Measurements from ENCODE around the gene BCAS4. TPM values are rescaled to one million over a fixed set of nuclear protein-coding genes. Genes with fewer than 3 reads are reported as not detected.
A peak's percentile ranks its signal among the peaks of the same experiment; 100 is the strongest.

BCAS4 gene
- polyA plus RNA-seq (2013): 13.2 TPM

- Histone ChIP-seq H3K36me3 (ENCODE audit: control insufficient read depth in 4 of 4, insufficient read depth in 4 of 4, low read length in 3 of 4) (peaks cover 0 to 6% (median 0%) of the 10 kb centered on the region in 4 experiments), H3K27me3 (replicated peaks in 2 of 5; ENCODE audit: control insufficient read depth in 4 of 5, insufficient read depth in 5 of 5, low read length in 4 of 5) (no peaks in the 10 kb centered on the region), H3K4me3 (ENCODE audit: control insufficient read depth in 1 of 7, extremely low read depth in 1 of 7, insufficient read depth in 4 of 7, low read depth in 2 of 7, low read length in 6 of 7) (peak within 1 kb of the TSS; percentile 77 to 91 (median 84)), H3K9me3 (ENCODE audit: control extremely low read depth in 1 of 5, control insufficient read depth in 4 of 5, insufficient read depth in 2 of 5, low read depth in 1 of 5, low read length in 4 of 5) (no peaks in the 10 kb centered on the region), H3K27ac (ENCODE audit: insufficient read depth in 1 of 2, low read depth in 1 of 2, low read length in 2 of 2, poor library complexity in 1 of 2, severe bottlenecking in 2 of 2) (peak within 1 kb of the TSS in 1 of 2 experiments; percentile 61), H3K4me1 (ENCODE audit: control extremely low read depth in 1 of 4, control insufficient read depth in 4 of 4, insufficient read depth in 4 of 4, low read length in 3 of 4) (peaks cover 0 to 24% (median 19%) of the 10 kb centered on the region in 4 experiments)
- under 1% methylated on average over 73 of the region's 92 CpGs for WGBS (ENCODE audit: insufficient coverage)
- ChIA-PET POLR2A (interaction anchor here (0.6 to 2.6 kb wide), 8 partner anchors 24 to 665 kb away, joined by 3 to 15 read pairs (median 4); partner anchors contain the start of genes ADNP, DPM1 and MOCS3), CTCF (interaction anchor here (0.6 to 2.5 kb wide), 43 partner anchors 7 to 511 kb away, joined by 3 to 28 read pairs (median 5); partner anchors contain the start of genes ADNP, DPM1 and MOCS3)
- peak; percentile 80 to 91 (median 90) for DNase-seq
Measured at GRCh38 chr20:50794846-50795634, at the start of gene BCAS4. BCAS4 (plus strand) TSS chr20:50795061; CDS start chr20:50795084, 23 bp downstream.

- no peaks in the 10 kb centered on the region for H3K27me3 ChIP-seq (replicated peaks in 2 of 5; ENCODE audit: control insufficient read depth in 4 of 5, insufficient read depth in 5 of 5, low read length in 4 of 5)
- no peak overlapping the region for H3K4me3 ChIP-seq (ENCODE audit: control insufficient read depth in 1 of 7, extremely low read depth in 1 of 7, insufficient read depth in 4 of 7, low read depth in 2 of 7, low read length in 6 of 7)
- DNase-seq: no peak
- no peaks in the 10 kb centered on the region for H3K9me3 ChIP-seq (ENCODE audit: control extremely low read depth in 1 of 5, control insufficient read depth in 4 of 5, insufficient read depth in 2 of 5, low read depth in 1 of 5, low read length in 4 of 5)
- CTCF ChIA-PET: interaction anchor here (1.1 to 1.3 kb wide), 2 partner anchors 10 to 120 kb away, joined by 3 to 5 read pairs; no protein-coding TSS in a partner anchor
- POLR2A ChIA-PET: interaction anchor here (0.6 kb wide), 1 partner anchor 14 kb away, joined by 3 read pairs; no protein-coding TSS in a partner anchor
- peaks cover 0 to 13% (median 9%) of the 10 kb centered on the region in 4 experiments for H3K36me3 ChIP-seq (ENCODE audit: control insufficient read depth in 4 of 4, insufficient read depth in 4 of 4, low read length in 3 of 4)
- peaks cover 2 to 5% (median 3%) of the 10 kb centered on the region in 4 experiments for H3K4me1 ChIP-seq (ENCODE audit: control extremely low read depth in 1 of 4, control insufficient read depth in 4 of 4, insufficient read depth in 4 of 4, low read length in 3 of 4)
- no peak overlapping the region for H3K27ac ChIP-seq (ENCODE audit: insufficient read depth in 1 of 2, low read depth in 1 of 2, low read length in 2 of 2, poor library complexity in 1 of 2, severe bottlenecking in 2 of 2)
- WGBS (ENCODE audit: insufficient coverage): no CpG with 5 or more reads among the region's 2 CpGs
Measured at GRCh38 chr20:50745634-50746137, 49.2 kb upstream of the BCAS4 start.

- no peak for DNase-seq
- peaks cover 0 to 4% (median 3%) of the 10 kb centered on the region in 4 experiments for H3K4me1 ChIP-seq (ENCODE audit: control extremely low read depth in 1 of 4, control insufficient read depth in 4 of 4, insufficient read depth in 4 of 4, low read length in 3 of 4)
- H3K27me3 ChIP-seq (replicated peaks in 2 of 5; ENCODE audit: control insufficient read depth in 4 of 5, insufficient read depth in 5 of 5, low read length in 4 of 5): no peaks in the 10 kb centered on the region
- H3K27ac ChIP-seq (ENCODE audit: insufficient read depth in 1 of 2, low read depth in 1 of 2, low read length in 2 of 2, poor library complexity in 1 of 2, severe bottlenecking in 2 of 2): no peak overlapping the region
- ChIA-PET POLR2A (no interaction called here), CTCF (interaction anchor here (1.1 to 1.8 kb wide), 3 partner anchors 9 to 121 kb away, joined by 3 to 5 read pairs (median 5); partner anchors contain the start of gene PARD6B)
- H3K4me3 ChIP-seq (ENCODE audit: control insufficient read depth in 1 of 7, extremely low read depth in 1 of 7, insufficient read depth in 4 of 7, low read depth in 2 of 7, low read length in 6 of 7): no peak overlapping the region
- WGBS (ENCODE audit: insufficient coverage): 100% methylated on average over 1 of the region's 3 CpGs
- peaks cover 0 to 13% (median 9%) of the 10 kb centered on the region in 4 experiments for H3K36me3 ChIP-seq (ENCODE audit: control insufficient read depth in 4 of 4, insufficient read depth in 4 of 4, low read length in 3 of 4)
- H3K9me3 ChIP-seq (ENCODE audit: control extremely low read depth in 1 of 5, control insufficient read depth in 4 of 5, insufficient read depth in 2 of 5, low read depth in 1 of 5, low read length in 4 of 5): no peaks in the 10 kb centered on the region
Measured at GRCh38 chr20:50746138-50746940, 48.5 kb upstream of the BCAS4 start.

- POLR2A ChIA-PET: no interaction called here
- H3K4me3 ChIP-seq (ENCODE audit: control insufficient read depth in 1 of 7, extremely low read depth in 1 of 7, insufficient read depth in 4 of 7, low read depth in 2 of 7, low read length in 6 of 7): peak overlapping the region in 2 of 7 experiments; percentile 37 to 57
- 100% methylated on average over 2 of the region's 2 CpGs for WGBS (ENCODE audit: insufficient coverage)
- CTCF ChIA-PET: interaction anchor here (1.4 to 1.8 kb wide), 2 partner anchors 16 to 121 kb away, joined by 4 to 5 read pairs; partner anchors contain the start of gene PARD6B
- H3K27me3 ChIP-seq (replicated peaks in 2 of 5; ENCODE audit: control insufficient read depth in 4 of 5, insufficient read depth in 5 of 5, low read length in 4 of 5): no peaks in the 10 kb centered on the region
- no peaks in the 10 kb centered on the region for H3K9me3 ChIP-seq (ENCODE audit: control extremely low read depth in 1 of 5, control insufficient read depth in 4 of 5, insufficient read depth in 2 of 5, low read depth in 1 of 5, low read length in 4 of 5)
- DNase-seq: no peak
- peaks cover 0 to 13% (median 9%) of the 10 kb centered on the region in 4 experiments for H3K36me3 ChIP-seq (ENCODE audit: control insufficient read depth in 4 of 4, insufficient read depth in 4 of 4, low read length in 3 of 4)
- H3K4me1 ChIP-seq (ENCODE audit: control extremely low read depth in 1 of 4, control insufficient read depth in 4 of 4, insufficient read depth in 4 of 4, low read length in 3 of 4): peaks cover 0 to 4% (median 3%) of the 10 kb centered on the region in 4 experiments
- peak overlapping the region in 1 of 2 experiments; percentile 71 for H3K27ac ChIP-seq (ENCODE audit: insufficient read depth in 1 of 2, low read depth in 1 of 2, low read length in 2 of 2, poor library complexity in 1 of 2, severe bottlenecking in 2 of 2)
Measured at GRCh38 chr20:50747275-50747674, 47.6 kb upstream of the BCAS4 start.

- Histone ChIP-seq H3K27me3 (replicated peaks in 2 of 5; ENCODE audit: control insufficient read depth in 4 of 5, insufficient read depth in 5 of 5, low read length in 4 of 5) (no peaks in the 10 kb centered on the region), H3K9me3 (ENCODE audit: control extremely low read depth in 1 of 5, control insufficient read depth in 4 of 5, insufficient read depth in 2 of 5, low read depth in 1 of 5, low read length in 4 of 5) (no peaks in the 10 kb centered on the region)
Measured at GRCh38 chr20:50750145-50750671, 44.7 kb upstream of the BCAS4 start.

GRCh38 chr20:50753152-50753551 lies 41.7 kb upstream of the BCAS4 start:
- no CpG with 5 or more reads among the region's 3 CpGs for WGBS (ENCODE audit: insufficient coverage)
- POLR2A ChIA-PET: no interaction called here

More at GRCh38 chr20:50750145-50750671, 44.7 kb upstream of the BCAS4 start:
- H3K27ac ChIP-seq (ENCODE audit: insufficient read depth in 1 of 2, low read depth in 1 of 2, low read length in 2 of 2, poor library complexity in 1 of 2, severe bottlenecking in 2 of 2): no peak overlapping the region
- 98% methylated on average over 5 of the region's 8 CpGs for WGBS (ENCODE audit: insufficient coverage)
- peaks cover 0 to 13% (median 9%) of the 10 kb centered on the region in 4 experiments for H3K36me3 ChIP-seq (ENCODE audit: control insufficient read depth in 4 of 4, insufficient read depth in 4 of 4, low read length in 3 of 4)
- DNase-seq: no peak
- POLR2A ChIA-PET: no interaction called here
- no peak overlapping the region for H3K4me3 ChIP-seq (ENCODE audit: control insufficient read depth in 1 of 7, extremely low read depth in 1 of 7, insufficient read depth in 4 of 7, low read depth in 2 of 7, low read length in 6 of 7)
- CTCF ChIA-PET: interaction anchor here (1.0 to 2.6 kb wide), 17 partner anchors 11 to 124 kb away, joined by 3 to 17 read pairs (median 6); partner anchors contain the start of gene BCAS4
- H3K4me1 ChIP-seq (ENCODE audit: control extremely low read depth in 1 of 4, control insufficient read depth in 4 of 4, insufficient read depth in 4 of 4, low read length in 3 of 4): peaks cover 0 to 4% (median 3%) of the 10 kb centered on the region in 4 experiments

More at GRCh38 chr20:50753152-50753551, 41.7 kb upstream of the BCAS4 start:
- CTCF ChIA-PET: interaction anchor here (1.0 to 1.7 kb wide), 3 partner anchors 13 to 41 kb away, joined by 3 to 5 read pairs (median 5); partner anchors contain the start of gene BCAS4
- H3K36me3 ChIP-seq (ENCODE audit: control insufficient read depth in 4 of 4, insufficient read depth in 4 of 4, low read length in 3 of 4): peaks cover 0 to 12% (median 8%) of the 10 kb centered on the region in 4 experiments
- no peaks in the 10 kb centered on the region for H3K27me3 ChIP-seq (replicated peaks in 2 of 5; ENCODE audit: control insufficient read depth in 4 of 5, insufficient read depth in 5 of 5, low read length in 4 of 5)
- H3K4me3 ChIP-seq (ENCODE audit: control insufficient read depth in 1 of 7, extremely low read depth in 1 of 7, insufficient read depth in 4 of 7, low read depth in 2 of 7, low read length in 6 of 7): no peak overlapping the region
- H3K9me3 ChIP-seq (ENCODE audit: control extremely low read depth in 1 of 5, control insufficient read depth in 4 of 5, insufficient read depth in 2 of 5, low read depth in 1 of 5, low read length in 4 of 5): no peaks in the 10 kb centered on the region
- no peak for DNase-seq
- no peaks in the 10 kb centered on the region for H3K4me1 ChIP-seq (ENCODE audit: control extremely low read depth in 1 of 4, control insufficient read depth in 4 of 4, insufficient read depth in 4 of 4, low read length in 3 of 4)
- no peak overlapping the region for H3K27ac ChIP-seq (ENCODE audit: insufficient read depth in 1 of 2, low read depth in 1 of 2, low read length in 2 of 2, poor library complexity in 1 of 2, severe bottlenecking in 2 of 2)
